Glutamatergic neuron (in vitro differentiated cells): ENCODE measurements around the gene CCNK. TPM values are rescaled to one million over a fixed set of nuclear protein-coding genes. Genes with fewer than 3 reads are reported as not detected.
A peak's percentile ranks its signal among the peaks of the same experiment; 100 is the strongest.

Experiments
- DNase-seq: peaks from one replicate; pipeline ENCODE4 v3.0.0; 2022
- H3K27ac Mint-ChIP-seq: one replicate; pipeline ENCODE4 v1.8.0; 2020; ENCODE audit warnings: mild to moderate bottlenecking, mixed read lengths, inconsistent platforms; ENCODE audit not compliant: unreplicated experiment
- H3K27me3 Mint-ChIP-seq: one replicate; pipeline ENCODE4 v1.8.0; 2020; ENCODE audit warnings: mild to moderate bottlenecking, moderate library complexity, mixed read lengths, inconsistent platforms; ENCODE audit not compliant: unreplicated experiment
- H3K36me3 Mint-ChIP-seq: one replicate; pipeline ENCODE4 v1.8.0; 2020; ENCODE audit warnings: mild to moderate bottlenecking, mixed read lengths, inconsistent platforms; ENCODE audit not compliant: unreplicated experiment
- H3K4me1 Mint-ChIP-seq: one replicate; pipeline ENCODE4 v1.8.0; 2020; ENCODE audit warnings: mild to moderate bottlenecking, low read depth, mixed read lengths, inconsistent platforms; ENCODE audit not compliant: unreplicated experiment
- H3K4me3 Mint-ChIP-seq: one replicate; pipeline ENCODE4 v1.8.0; 2020; ENCODE audit warnings: mild to moderate bottlenecking, mixed read lengths, inconsistent platforms; ENCODE audit not compliant: unreplicated experiment
- H3K9me3 Mint-ChIP-seq: one replicate; pipeline ENCODE4 v1.8.0; 2020; ENCODE audit warnings: mild to moderate bottlenecking, moderate library complexity, mixed read lengths, inconsistent platforms; ENCODE audit not compliant: unreplicated experiment
- CTCF ChIP-seq: fragments of 200-600 bp; sonication (generic); IDR thresholded peaks from one replicate; pipeline ENCODE4 v1.5.0; 2021; ENCODE audit not compliant: partially characterized antibody, unreplicated experiment
- total RNA-seq: library from RNA; stranded (reverse); fragmentation: NEBNext Ultra II Directional; extraction: Animal tissue kit (Norgen Biotek cat#: 25700); gene quantifications from one replicate; pipeline ENCODE4 v1.2.1, GENCODE V29; 2021; ENCODE audit not compliant: unreplicated experiment

CCNK gene
- total RNA-seq, 1 donor from 2014 or later: 47.2 TPM

GRCh38 chr14:99436247-99437180 is 44.7 kb upstream of the CCNK start:
- no peak overlapping the region for H3K27ac Mint-ChIP-seq
- H3K4me3 Mint-ChIP-seq: no peak overlapping the region
- TF ChIP-seq CTCF: no peak
- no peak for DNase-seq
- H3K27me3 Mint-ChIP-seq: peaks cover 1% of the 10 kb centered on the region
- peaks cover 7% of the 10 kb centered on the region for H3K4me1 Mint-ChIP-seq
- H3K36me3 Mint-ChIP-seq: no peaks in the 10 kb centered on the region
- peaks cover 5% of the 10 kb centered on the region for H3K9me3 Mint-ChIP-seq

GRCh38 chr14:99437706-99438105 is 43.5 kb upstream of the CCNK start:
- Mint-ChIP-seq H3K27me3 (peaks cover 5% of the 10 kb centered on the region), H3K4me3 (no peak overlapping the region), H3K9me3 (peaks cover 5% of the 10 kb centered on the region), H3K27ac (no peak overlapping the region), H3K36me3 (no peaks in the 10 kb centered on the region), H3K4me1 (peaks cover 12% of the 10 kb centered on the region)
- DNase-seq: no peak
- no peak for TF ChIP-seq CTCF

- H3K27me3 Mint-ChIP-seq: peaks cover 5% of the 10 kb centered on the region
- H3K4me1 Mint-ChIP-seq: peaks cover 12% of the 10 kb centered on the region
- H3K27ac Mint-ChIP-seq: peak overlapping the region; percentile 34
- peak; percentile 16 for TF ChIP-seq CTCF
- no peak overlapping the region for H3K4me3 Mint-ChIP-seq
- H3K36me3 Mint-ChIP-seq: no peaks in the 10 kb centered on the region
- H3K9me3 Mint-ChIP-seq: peaks cover 5% of the 10 kb centered on the region
- no peak for DNase-seq
Measured at GRCh38 chr14:99440278-99440677, 40.9 kb upstream of the CCNK start.

- Mint-ChIP-seq H3K27ac (no peak overlapping the region), H3K4me3 (no peak overlapping the region), H3K27me3 (peaks cover 5% of the 10 kb centered on the region), H3K9me3 (peaks cover 5% of the 10 kb centered on the region), H3K36me3 (no peaks in the 10 kb centered on the region), H3K4me1 (peaks cover 12% of the 10 kb centered on the region)
- peak; percentile 63 for TF ChIP-seq CTCF
- peak; percentile 69 for DNase-seq
Measured at GRCh38 chr14:99441157-99441870, 39.9 kb upstream of the CCNK start.

- no peak for DNase-seq
- Mint-ChIP-seq H3K4me3 (no peak overlapping the region), H3K36me3 (no peaks in the 10 kb centered on the region), H3K4me1 (peaks cover 12% of the 10 kb centered on the region), H3K9me3 (peaks cover 5% of the 10 kb centered on the region), H3K27ac (no peak overlapping the region), H3K27me3 (peaks cover 5% of the 10 kb centered on the region)
- no peak for TF ChIP-seq CTCF
Measured at GRCh38 chr14:99441918-99442317, 39.3 kb upstream of the CCNK start.
